WTC11 (cell line): ENCODE measurements around the gene MACROD2. TPM values are rescaled to one million over a fixed set of nuclear protein-coding genes. Genes with fewer than 3 reads are reported as not detected.

Experiments
- ATAC-seq: fragments of 200-7000 bp; cut with Tn5 transposase; 2 replicates; pipeline ENCODE4 v1.10.0; 2021; ENCODE audit warnings: mild to moderate bottlenecking, moderate library complexity
- CTCF ChIA-PET: fragments of 300-600 bp; sonication (Branson Sonifier 250); formaldehyde crosslinking; loops from one replicate; lab custom pipeline; 2021; ENCODE audit warnings: antibody characterized with exemption; lab: Charles Lee
- POLR2A ChIA-PET: fragments of 350-600 bp; sonication (Branson Sonifier 250); formaldehyde crosslinking; loops from one replicate; lab custom pipeline; 2021; ENCODE audit warnings: antibody characterized with exemption; lab: Charles Lee
- DNase-seq: peaks from one replicate; pipeline ENCODE4 v3.0.0; 2021; ENCODE audit warnings: low spot score
- H3K27ac Mint-ChIP-seq: 2 replicates; pipeline ENCODE4 v1.8.0; 2021; ENCODE audit warnings: mixed read lengths
- H3K27me3 Mint-ChIP-seq: 2 replicates; pipeline ENCODE4 v1.8.0; 2021; ENCODE audit warnings: low read depth, mild to moderate bottlenecking, moderate library complexity, mixed read lengths
- H3K36me3 Mint-ChIP-seq: 2 replicates; pipeline ENCODE4 v1.8.0; 2021; ENCODE audit warnings: mixed read lengths
- H3K4me1 Mint-ChIP-seq: 2 replicates; pipeline ENCODE4 v1.8.0; 2022; ENCODE audit warnings: mixed read lengths
- H3K4me3 Mint-ChIP-seq: 2 replicates; pipeline ENCODE4 v1.8.0; 2021; ENCODE audit warnings: mild to moderate bottlenecking, moderate library complexity, mixed read lengths
- H3K9me3 Mint-ChIP-seq: 2 replicates; pipeline ENCODE4 v1.8.0; 2021; ENCODE audit warnings: mixed read lengths
- ATF2 ChIP-seq: sonication (generic); formaldehyde crosslinking; IDR thresholded peaks from 2 replicates; pipeline ENCODE4 v1.8.1; 2022; ENCODE audit warnings: low read depth, missing genetic modification reagents, borderline replicate concordance
- CREB1 ChIP-seq: sonication (generic); formaldehyde crosslinking; IDR thresholded peaks from 2 replicates; pipeline ENCODE4 v1.8.0; 2023; ENCODE audit warnings: mild to moderate bottlenecking, missing genetic modification reagents
- ESRRA ChIP-seq: sonication (generic); formaldehyde crosslinking; IDR thresholded peaks from 2 replicates; pipeline ENCODE4 v1.8.1; 2022; ENCODE audit warnings: mild to moderate bottlenecking, missing genetic modification reagents, borderline replicate concordance
- FOXK1 ChIP-seq: sonication (generic); formaldehyde crosslinking; IDR thresholded peaks from 2 replicates; pipeline ENCODE4 v1.8.0; 2022; ENCODE audit warnings: mild to moderate bottlenecking, moderate library complexity, missing genetic modification reagents
- RORB ChIP-seq: fragments of 250-450 bp; sonication (Bioruptor Pico); IDR thresholded peaks from 2 replicates; pipeline ENCODE4 v1.9.0; 2021; ENCODE audit warnings: mild to moderate bottlenecking
- SMAD3 ChIP-seq: sonication (generic); formaldehyde crosslinking; IDR thresholded peaks from 2 replicates; pipeline ENCODE4 v1.8.0; 2022; ENCODE audit warnings: missing genetic modification reagents, mild to moderate bottlenecking, borderline replicate concordance
- SP1 ChIP-seq: sonication (generic); formaldehyde crosslinking; conservative IDR thresholded peaks from 2 replicates; pipeline ENCODE4 v1.8.1; 2022; ENCODE audit warnings: missing genetic modification reagents
- STAT6 ChIP-seq: sonication (generic); formaldehyde crosslinking; conservative IDR thresholded peaks from 2 replicates; pipeline ENCODE4 v1.8.1; 2023; ENCODE audit warnings: mild to moderate bottlenecking, low read depth, missing genetic modification reagents, moderate library complexity
- TEAD4 ChIP-seq: sonication (generic); formaldehyde crosslinking; IDR thresholded peaks from 2 replicates; pipeline ENCODE4 v1.8.0; 2022; ENCODE audit warnings: mild to moderate bottlenecking, missing genetic modification reagents
- ZBTB21 ChIP-seq: sonication (generic); formaldehyde crosslinking; IDR thresholded peaks from 2 replicates; pipeline ENCODE4 v1.8.1; 2023; ENCODE audit warnings: mild to moderate bottlenecking, missing genetic modification reagents, borderline replicate concordance
- ZNF396 ChIP-seq: fragments of 250-450 bp; sonication (Bioruptor Pico); IDR thresholded peaks from 2 replicates; pipeline ENCODE4 v1.8.0; 2021; ENCODE audit warnings: mild to moderate bottlenecking, moderate library complexity, borderline replicate concordance
- ZNF532 ChIP-seq: fragments of 250-450 bp; sonication (Bioruptor Pico); IDR thresholded peaks from 2 replicates; pipeline ENCODE4 v1.9.0; 2021; ENCODE audit warnings: mild to moderate bottlenecking, borderline replicate concordance
- total RNA-seq: library from RNA; stranded (reverse); gene quantifications from 3 replicates; pipeline ENCODE4 v1.2.3, GENCODE V29; 2021
- TF ChIP-seq, protein P1 (sequence below): fragments of 250-450 bp; sonication (Bioruptor Pico); conservative IDR thresholded peaks from 2 replicates; pipeline ENCODE4 v1.9.0; 2021; ENCODE audit warnings: mild to moderate bottlenecking
- TF ChIP-seq, protein P2 (sequence below): sonication (generic); formaldehyde crosslinking; IDR thresholded peaks from 2 replicates; pipeline ENCODE4 v1.8.0; 2022; ENCODE audit warnings: missing genetic modification reagents

The MACROD2 gene
- total RNA-seq, 1 experiment from 2014 or later = 4.1 TPM

DNA sequence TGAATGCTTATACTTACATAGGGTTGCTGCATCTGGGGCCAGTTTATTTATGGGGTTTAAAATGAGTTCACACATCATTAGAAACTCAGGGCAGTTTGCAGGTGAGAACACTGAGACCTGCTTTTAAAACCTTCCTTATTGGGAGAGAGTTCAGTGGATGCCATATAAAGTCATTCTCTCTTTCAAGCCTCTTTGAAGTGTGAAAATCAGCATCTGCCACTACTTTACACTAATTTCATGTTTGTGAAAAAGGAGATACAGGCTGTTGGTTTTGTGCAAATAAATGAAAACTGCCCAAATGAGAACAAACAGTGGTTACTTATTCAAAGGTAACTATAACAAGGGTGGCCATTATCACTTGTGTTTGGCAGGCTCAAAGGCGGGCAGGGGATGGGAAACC lies 2047.4 kb downstream of the MACROD2 start:
- ATAC-seq (no peak), DNase-seq (no peak)
- no peaks in the 10 kb centered on the region for H3K27me3 Mint-ChIP-seq
- no peaks in the 10 kb centered on the region for H3K36me3 Mint-ChIP-seq
- peaks cover 11% of the 10 kb centered on the region for H3K4me1 Mint-ChIP-seq
- TF ChIP-seq ZNF396 (CRISPR knock-in tag) (no peak), ESRRA (no peak), SMAD3 (no peak), STAT6 (CRISPR knock-in tag) (no peak), RORB (CRISPR knock-in tag) (no peak), CREB1 (CRISPR knock-in tag) (no peak), TEAD4 (CRISPR knock-in tag) (no peak), ZBTB21 (CRISPR knock-in tag) (no peak), ZNF532 (CRISPR knock-in tag) (no peak), SP1 (CRISPR knock-in tag) (no peak), FOXK1 (CRISPR knock-in tag) (no peak), ATF2 (no peak)
- TF ChIP-seq, protein P1, sequence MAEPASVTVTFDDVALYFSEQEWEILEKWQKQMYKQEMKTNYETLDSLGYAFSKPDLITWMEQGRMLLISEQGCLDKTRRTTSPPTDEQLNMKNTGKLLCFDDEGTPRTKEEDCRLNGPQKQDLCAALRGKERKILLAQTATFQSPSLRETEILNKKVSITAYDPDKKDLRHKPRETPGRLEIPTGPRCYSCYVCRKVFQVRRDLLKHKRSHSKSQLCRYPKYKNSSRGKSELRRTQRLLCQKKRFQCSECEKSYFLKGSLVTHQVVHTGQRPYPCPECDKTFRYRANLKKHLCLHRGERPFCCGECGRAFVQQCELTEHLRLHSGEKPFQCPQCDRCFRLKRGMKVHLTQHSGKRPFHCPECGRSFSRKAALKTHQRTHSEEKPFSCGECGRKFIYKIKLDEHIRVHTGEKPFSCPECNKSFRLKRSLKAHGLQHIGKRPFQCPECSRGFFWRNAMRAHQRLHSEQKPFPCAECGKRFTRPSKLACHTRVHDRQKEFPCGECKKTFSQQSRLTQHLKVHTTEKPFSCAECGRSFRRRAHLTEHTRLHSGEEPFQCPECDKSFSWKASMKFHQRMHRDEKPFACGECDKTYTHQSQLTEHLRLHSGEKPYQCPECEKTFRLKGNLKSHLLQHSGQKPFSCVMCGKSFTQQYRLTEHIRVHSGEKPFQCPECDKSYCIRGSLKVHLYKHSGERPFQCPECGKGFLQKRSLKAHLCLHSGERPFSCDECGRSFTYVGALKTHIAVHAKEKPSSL (CRISPR knock-in tag) = no peak
- TF ChIP-seq, protein P2, sequence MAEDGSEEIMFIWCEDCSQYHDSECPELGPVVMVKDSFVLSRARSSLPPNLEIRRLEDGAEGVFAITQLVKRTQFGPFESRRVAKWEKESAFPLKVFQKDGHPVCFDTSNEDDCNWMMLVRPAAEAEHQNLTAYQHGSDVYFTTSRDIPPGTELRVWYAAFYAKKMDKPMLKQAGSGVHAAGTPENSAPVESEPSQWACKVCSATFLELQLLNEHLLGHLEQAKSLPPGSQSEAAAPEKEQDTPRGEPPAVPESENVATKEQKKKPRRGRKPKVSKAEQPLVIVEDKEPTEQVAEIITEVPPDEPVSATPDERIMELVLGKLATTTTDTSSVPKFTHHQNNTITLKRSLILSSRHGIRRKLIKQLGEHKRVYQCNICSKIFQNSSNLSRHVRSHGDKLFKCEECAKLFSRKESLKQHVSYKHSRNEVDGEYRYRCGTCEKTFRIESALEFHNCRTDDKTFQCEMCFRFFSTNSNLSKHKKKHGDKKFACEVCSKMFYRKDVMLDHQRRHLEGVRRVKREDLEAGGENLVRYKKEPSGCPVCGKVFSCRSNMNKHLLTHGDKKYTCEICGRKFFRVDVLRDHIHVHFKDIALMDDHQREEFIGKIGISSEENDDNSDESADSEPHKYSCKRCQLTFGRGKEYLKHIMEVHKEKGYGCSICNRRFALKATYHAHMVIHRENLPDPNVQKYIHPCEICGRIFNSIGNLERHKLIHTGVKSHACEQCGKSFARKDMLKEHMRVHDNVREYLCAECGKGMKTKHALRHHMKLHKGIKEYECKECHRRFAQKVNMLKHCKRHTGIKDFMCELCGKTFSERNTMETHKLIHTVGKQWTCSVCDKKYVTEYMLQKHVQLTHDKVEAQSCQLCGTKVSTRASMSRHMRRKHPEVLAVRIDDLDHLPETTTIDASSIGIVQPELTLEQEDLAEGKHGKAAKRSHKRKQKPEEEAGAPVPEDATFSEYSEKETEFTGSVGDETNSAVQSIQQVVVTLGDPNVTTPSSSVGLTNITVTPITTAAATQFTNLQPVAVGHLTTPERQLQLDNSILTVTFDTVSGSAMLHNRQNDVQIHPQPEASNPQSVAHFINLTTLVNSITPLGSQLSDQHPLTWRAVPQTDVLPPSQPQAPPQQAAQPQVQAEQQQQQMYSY = no peak
- H3K27ac Mint-ChIP-seq = no peak overlapping the region
- H3K4me3 Mint-ChIP-seq = no peak overlapping the region
- CTCF ChIA-PET = no interaction called here
- H3K9me3 Mint-ChIP-seq = no peaks in the 10 kb centered on the region
- POLR2A ChIA-PET = no interaction called here
